ENCODE measurements around the gene UBN1. TPM values are rescaled to one million over a fixed set of nuclear protein-coding genes. Genes with fewer than 3 reads are reported as not detected.
"Not testable (repeated sequence)": the region's sequence is repeated elsewhere in the genome, so short reads cannot be mapped to it uniquely, and the experiment has no call there.

The UBN1 gene
- total RNA-seq, 1 donor from 2014 or later: 26.6 TPM

DNA sequence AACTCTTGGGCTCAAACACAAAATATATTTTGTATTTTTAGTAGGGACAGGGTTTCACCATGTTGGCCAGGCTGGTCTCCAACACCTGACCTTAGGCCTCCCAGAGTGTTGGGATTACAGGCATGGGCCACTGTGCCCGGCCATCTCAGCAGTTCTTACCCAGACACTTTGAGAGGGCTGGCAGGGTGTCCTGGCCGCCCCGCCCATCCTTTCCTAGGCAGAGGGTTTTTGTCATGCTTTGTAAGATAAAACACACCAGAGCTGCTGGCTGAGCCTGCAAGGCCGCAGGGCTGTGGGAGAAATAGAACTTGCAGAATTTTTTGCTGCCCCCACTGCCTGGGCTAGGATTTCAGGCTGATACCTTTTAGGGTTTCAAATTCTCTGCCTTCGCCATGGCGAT, 80.9 kb downstream of the UBN1 start:
- no peak for DNase-seq (ENCODE audit: low read depth, low spot score)

DNA sequence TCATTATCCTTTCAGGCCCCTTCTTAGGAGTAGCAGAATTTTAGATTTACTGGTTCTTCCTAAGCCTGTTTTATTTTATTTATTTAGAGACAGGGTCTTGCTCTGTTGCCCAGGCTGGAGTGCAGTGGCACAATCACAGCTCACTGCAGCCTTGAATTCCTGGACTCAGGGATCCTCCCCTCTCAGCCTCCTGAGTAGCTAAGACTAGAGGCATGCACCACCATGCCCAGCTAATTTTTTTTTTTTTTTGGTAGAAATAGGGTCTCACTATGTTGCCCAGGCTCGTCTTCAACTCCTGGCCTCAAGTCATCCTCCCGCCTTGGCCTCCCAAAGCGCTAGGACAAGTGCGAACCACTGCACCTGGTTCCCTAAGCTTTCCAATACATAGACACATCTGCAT, 82.3 kb downstream of the UBN1 start:
- not testable (repeated sequence) for DNase-seq (ENCODE audit: low read depth, low spot score)

DNA sequence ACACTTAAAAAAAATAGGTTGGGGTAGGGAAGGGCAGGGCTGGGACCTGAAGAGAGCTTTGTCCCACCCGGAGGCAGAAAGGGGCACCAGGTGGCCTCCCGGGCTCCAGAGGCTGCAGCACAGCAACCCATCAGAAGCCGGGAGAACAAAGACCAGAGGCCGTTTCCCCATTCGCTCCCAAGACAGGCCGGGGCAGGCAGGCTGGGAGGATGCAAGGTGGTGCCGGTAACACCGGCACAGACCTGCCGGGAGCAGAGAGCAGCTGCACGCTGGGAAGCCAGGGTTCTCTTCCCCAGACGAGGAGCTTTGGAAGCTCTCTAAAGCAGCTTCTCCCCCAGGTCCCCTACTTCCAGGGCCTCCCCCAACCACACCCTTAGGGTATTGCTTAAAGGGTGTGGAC, 84.1 kb downstream of the UBN1 start:
- DNase-seq (ENCODE audit: low read depth, low spot score): no peak

Other genes with a start within 250 kb of the UBN1 start
- 3.9 and 5.4 TPM in 2 replicates for gene UBALD1, start 232.6 kb upstream of the UBN1 start, total RNA-seq
- 22.9 and 24.4 TPM in 2 replicates for gene MGRN1, start 222.7 kb upstream of the UBN1 start, total RNA-seq
- 21.2 and 31.9 TPM in 2 replicates for gene NUDT16L1, start 153.9 kb upstream of the UBN1 start, total RNA-seq
- gene ANKS3, start 113.2 kb upstream of the UBN1 start, total RNA-seq: 14.3 and 21.6 TPM in 2 replicates
- 0.33 and 0.42 TPM in 2 replicates for gene DNAAF8, start 112.9 kb upstream of the UBN1 start, total RNA-seq
- gene ZNF500, start 80.3 kb upstream of the UBN1 start, total RNA-seq: 5.1 and 6.7 TPM in 2 replicates
- gene SEPTIN12, start 59.1 kb upstream of the UBN1 start, total RNA-seq: not detected in 2 replicates
- gene SMIM22, start 52.1 kb upstream of the UBN1 start, total RNA-seq: not detected in 2 replicates
- 10.7 and 11.7 TPM in 2 replicates for gene ROGDI, start 44.8 kb upstream of the UBN1 start, total RNA-seq
- 55.9 and 75.0 TPM in 2 replicates for gene GLYR1, start 193 bp upstream of the UBN1 start, total RNA-seq
- gene PPL, start 89.7 kb downstream of the UBN1 start, total RNA-seq: 0.26 and 0.71 TPM in 2 replicates
- under 0.01 TPM in 1 of 2 replicates, not detected in the other for gene SEC14L5, start 110.8 kb downstream of the UBN1 start, total RNA-seq
- gene NAGPA, start 186.5 kb downstream of the UBN1 start, total RNA-seq: 16.0 and 23.5 TPM in 2 replicates
- gene C16orf89, start 218.5 kb downstream of the UBN1 start, total RNA-seq: not detected in 2 replicates
- gene ALG1, start 224.4 kb downstream of the UBN1 start, total RNA-seq: 35.5 and 46.0 TPM in 2 replicates

Data from pulmonary artery endothelial cell (primary cell).